Esophagus squamous epithelium (tissue), 4 donors: Measurements from ENCODE around the gene TLR5.

Experiments used
- CTCF ChIP-seq, 6 experiments: fragments of 450-650 bp in 4 of 6; fragments of 200-600 bp in 2 of 6; sonication (generic) in 2 of 6; IDR thresholded peaks; one replicate each; pipeline ENCODE4 v1.5.1; 2016 to 2019; ENCODE audit warnings: antibody characterized with exemption in 6 of 6, mild to moderate bottlenecking in 4 of 6, moderate library complexity in 4 of 6
- POLR2A ChIP-seq, 4 donors: fragments of 450-650 bp; IDR thresholded peaks; one replicate each; pipeline ENCODE4 v1.6.1; 2017; ENCODE audit warnings: antibody characterized with exemption in 4 of 4, mild to moderate bottlenecking in 4 of 4, moderate library complexity in 3 of 4

GRCh38 chr1:223074445-223075300, 68.4 kb downstream of the TLR5 start:
- TF ChIP-seq CTCF (IDR thresholded peaks at IDR 0.05), result no peak
- TF ChIP-seq POLR2A (IDR thresholded peaks at IDR 0.05), result no peak
